ENCODE measurements around the gene ACADSB.

The ACADSB gene

GRCh38 chr10:123062726-123063125 lies 53.9 kb downstream of the ACADSB start:
- Histone ChIP-seq H2AFZ (ENCODE audit: low read length) (no peak overlapping the region), H3K79me2 (ENCODE audit: insufficient read depth, low read length) (no peaks in the 10 kb centered on the region), H3K4me3 (ENCODE audit: low read depth, low read length, poor library complexity, severe bottlenecking) (no peak overlapping the region), H3K9me3 (ENCODE audit: low read length) (no peaks in the 10 kb centered on the region), H3K27me3 (ENCODE audit: insufficient read depth, low read length) (no peaks in the 10 kb centered on the region), H3F3A (ENCODE audit: insufficient read depth, low read length) (no peaks in the 10 kb centered on the region), H3K36me3 (ENCODE audit: insufficient read depth, low read length) (no peaks in the 10 kb centered on the region), H4K20me1 (ENCODE audit: insufficient read depth, low read length) (no peaks in the 10 kb centered on the region), H3K4me2 (ENCODE audit: low read length) (no peak overlapping the region), H3K9me2 (ENCODE audit: low read depth, low read length) (no peaks in the 10 kb centered on the region), H3K27ac (ENCODE audit: low read depth, low read length, poor library complexity, severe bottlenecking) (no peak overlapping the region), H3K4me1 (ENCODE audit: insufficient read depth, low read length, severe bottlenecking) (no peaks in the 10 kb centered on the region), H3K9ac (ENCODE audit: low read length) (no peak overlapping the region)
- TF ChIP-seq CTCF (IDR thresholded peaks at IDR 0.05; ENCODE audit: low read length) (no peak), EZH2 (IDR thresholded peaks at IDR 0.05; ENCODE audit: borderline replicate concordance, low read length) (no peak)

GRCh38 chr10:123068087-123068853 lies 59.5 kb downstream of the ACADSB start:
- Histone ChIP-seq H3K4me1 (ENCODE audit: insufficient read depth, low read length, severe bottlenecking) (no peaks in the 10 kb centered on the region), H3K9me2 (ENCODE audit: low read depth, low read length) (no peaks in the 10 kb centered on the region), H3K9ac (ENCODE audit: low read length) (no peak overlapping the region), H3F3A (ENCODE audit: insufficient read depth, low read length) (no peaks in the 10 kb centered on the region), H3K4me2 (ENCODE audit: low read length) (no peak overlapping the region), H3K9me3 (ENCODE audit: low read length) (no peaks in the 10 kb centered on the region), H3K79me2 (ENCODE audit: insufficient read depth, low read length) (no peaks in the 10 kb centered on the region), H2AFZ (ENCODE audit: low read length) (no peak overlapping the region), H3K36me3 (ENCODE audit: insufficient read depth, low read length) (no peaks in the 10 kb centered on the region), H3K4me3 (ENCODE audit: low read depth, low read length, poor library complexity, severe bottlenecking) (no peak overlapping the region), H3K27ac (ENCODE audit: low read depth, low read length, poor library complexity, severe bottlenecking) (no peak overlapping the region), H3K27me3 (ENCODE audit: insufficient read depth, low read length) (no peaks in the 10 kb centered on the region), H4K20me1 (ENCODE audit: insufficient read depth, low read length) (no peaks in the 10 kb centered on the region)
- TF ChIP-seq EZH2 (IDR thresholded peaks at IDR 0.05; ENCODE audit: borderline replicate concordance, low read length) (no peak), CTCF (IDR thresholded peaks at IDR 0.05; ENCODE audit: low read length) (no peak)

GRCh38 chr10:123069246-123069986 lies 60.6 kb downstream of the ACADSB start:
- H3K27ac ChIP-seq (ENCODE audit: low read depth, low read length, poor library complexity, severe bottlenecking): no peak overlapping the region
- H2AFZ ChIP-seq (ENCODE audit: low read length): no peak overlapping the region
- H3K4me2 ChIP-seq (ENCODE audit: low read length): no peak overlapping the region
- H3K4me3 ChIP-seq (ENCODE audit: low read depth, low read length, poor library complexity, severe bottlenecking): no peak overlapping the region
- H3F3A ChIP-seq (ENCODE audit: insufficient read depth, low read length): no peaks in the 10 kb centered on the region
- no peaks in the 10 kb centered on the region for H3K27me3 ChIP-seq (ENCODE audit: insufficient read depth, low read length)
- H3K9ac ChIP-seq (ENCODE audit: low read length): no peak overlapping the region
- H3K79me2 ChIP-seq (ENCODE audit: insufficient read depth, low read length): no peaks in the 10 kb centered on the region
- no peaks in the 10 kb centered on the region for H3K4me1 ChIP-seq (ENCODE audit: insufficient read depth, low read length, severe bottlenecking)
- H4K20me1 ChIP-seq (ENCODE audit: insufficient read depth, low read length): no peaks in the 10 kb centered on the region
- H3K36me3 ChIP-seq (ENCODE audit: insufficient read depth, low read length): no peaks in the 10 kb centered on the region
- TF ChIP-seq EZH2 (IDR thresholded peaks at IDR 0.05; ENCODE audit: borderline replicate concordance, low read length) (no peak), CTCF (IDR thresholded peaks at IDR 0.05; ENCODE audit: low read length) (no peak)
- H3K9me2 ChIP-seq (ENCODE audit: low read depth, low read length): no peaks in the 10 kb centered on the region
- H3K9me3 ChIP-seq (ENCODE audit: low read length): no peaks in the 10 kb centered on the region
